ENCODE results near the gene ATL2.

ATL2 gene

GRCh38 chr2:38375696-38376345 is 1.3 kb downstream of the ATL2 start:
- H3K9me3 ChIP-seq = no peaks in the 10 kb centered on the region
- no peak for TF ChIP-seq CTCF (IDR thresholded peaks at IDR 0.05; ENCODE audit: low read depth, low read length)
- peak overlapping the region; percentile 99 for H3K4me3 ChIP-seq (ENCODE audit: low read depth, low read length)
- H3K27me3 ChIP-seq = no peaks in the 10 kb centered on the region
- H3K36me3 ChIP-seq = no peaks in the 10 kb centered on the region
- peaks cover 3% of the 10 kb centered on the region for H3K4me1 ChIP-seq
- DNase-seq = peak; percentile 59

DNA sequence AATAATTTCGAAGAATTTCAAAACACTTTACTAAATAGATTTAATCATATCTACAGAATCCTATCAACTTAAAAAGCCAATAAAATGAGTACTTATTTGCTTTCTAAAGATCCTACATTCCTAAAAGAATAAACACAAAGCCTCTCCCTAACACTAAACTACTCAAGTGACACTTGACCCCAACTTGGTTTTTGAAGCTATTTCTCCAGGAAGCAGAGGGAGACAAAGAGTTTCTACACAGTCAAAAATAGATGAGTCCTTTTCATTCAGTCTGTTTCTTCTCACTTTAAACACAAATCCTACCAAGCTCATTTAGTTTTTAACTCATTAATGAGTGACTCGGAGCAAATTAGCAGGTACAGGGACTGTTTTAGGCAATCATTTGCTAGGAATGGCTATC is 2.1 kb downstream of the ATL2 start:
- peaks cover 3% of the 10 kb centered on the region for H3K4me1 ChIP-seq
- H3K4me3 ChIP-seq (ENCODE audit: low read depth, low read length) = peak overlapping the region; percentile 99
- no peaks in the 10 kb centered on the region for H3K27me3 ChIP-seq
- no peak for DNase-seq
- no peaks in the 10 kb centered on the region for H3K36me3 ChIP-seq
- TF ChIP-seq CTCF (IDR thresholded peaks at IDR 0.05; ENCODE audit: low read depth, low read length) = no peak
- no peaks in the 10 kb centered on the region for H3K9me3 ChIP-seq

DNA sequence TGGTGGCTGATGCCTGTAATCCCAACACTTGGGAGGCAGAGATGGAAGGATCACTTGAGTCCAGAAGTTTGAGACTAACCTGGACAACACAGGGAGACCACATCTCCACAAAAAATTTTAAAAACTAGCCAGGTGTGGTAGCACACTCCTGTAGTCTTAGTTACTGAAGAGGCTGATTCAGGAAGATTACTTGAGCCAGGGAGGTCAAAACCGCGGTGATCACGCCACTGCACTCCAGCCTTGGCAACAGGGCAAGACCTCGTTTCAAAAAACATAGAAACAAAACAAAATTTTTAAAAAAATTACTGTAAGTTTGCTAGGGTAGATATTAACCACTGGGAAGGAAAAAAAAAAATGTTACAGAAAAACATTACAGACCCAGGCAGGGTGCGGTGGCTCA is 5.8 kb downstream of the ATL2 start:
- H3K27me3 ChIP-seq = no peaks in the 10 kb centered on the region
- DNase-seq = no peak
- H3K36me3 ChIP-seq = no peaks in the 10 kb centered on the region
- no peak for TF ChIP-seq CTCF (IDR thresholded peaks at IDR 0.05; ENCODE audit: low read depth, low read length)
- H3K9me3 ChIP-seq = no peaks in the 10 kb centered on the region
- no peak overlapping the region for H3K4me3 ChIP-seq (ENCODE audit: low read depth, low read length)
- H3K4me1 ChIP-seq = peaks cover 3% of the 10 kb centered on the region

- no peaks in the 10 kb centered on the region for H3K36me3 ChIP-seq
- H3K4me1 ChIP-seq = peaks cover 3% of the 10 kb centered on the region
- no peaks in the 10 kb centered on the region for H3K9me3 ChIP-seq
- no peak overlapping the region for H3K4me3 ChIP-seq (ENCODE audit: low read depth, low read length)
- no peak for DNase-seq
- H3K27me3 ChIP-seq = no peaks in the 10 kb centered on the region
- TF ChIP-seq CTCF (IDR thresholded peaks at IDR 0.05; ENCODE audit: low read depth, low read length) = no peak
Observed at GRCh38 chr2:38370664-38371063, 6.4 kb downstream of the ATL2 start.

GRCh38 chr2:38362232-38362631 is 14.8 kb downstream of the ATL2 start:
- no peaks in the 10 kb centered on the region; the same call in 1 of the 2 replicates for H3K36me3 ChIP-seq
- no peak overlapping the region for H3K4me3 ChIP-seq (ENCODE audit: low read depth, low read length)
- no peak for DNase-seq
- no peaks in the 10 kb centered on the region for H3K9me3 ChIP-seq
- H3K27me3 ChIP-seq = no peaks in the 10 kb centered on the region
- peaks cover 3% of the 10 kb centered on the region; the same call in 1 of the 2 replicates for H3K4me1 ChIP-seq
- TF ChIP-seq CTCF (IDR thresholded peaks at IDR 0.05; ENCODE audit: low read depth, low read length) = no peak

- H3K9me3 ChIP-seq = no peaks in the 10 kb centered on the region
- DNase-seq = no peak
- peaks cover 3% of the 10 kb centered on the region; the same call in 1 of the 2 replicates for H3K4me1 ChIP-seq
Observed at GRCh38 chr2:38360177-38360576, 16.9 kb downstream of the ATL2 start.

More at GRCh38 chr2:38360177-38360576, 16.9 kb downstream of the ATL2 start:
- no peaks in the 10 kb centered on the region; the same call in 1 of the 2 replicates for H3K36me3 ChIP-seq
- no peak overlapping the region for H3K4me3 ChIP-seq (ENCODE audit: low read depth, low read length)
- no peaks in the 10 kb centered on the region for H3K27me3 ChIP-seq
- TF ChIP-seq CTCF (IDR thresholded peaks at IDR 0.05; ENCODE audit: low read depth, low read length) = no peak
